SK-N-SH (cell line): ENCODE results near the gene RAMP1. TPM values are rescaled to one million over a fixed set of nuclear protein-coding genes. Genes with fewer than 3 reads are reported as not detected.

ENCODE experiments used
- CTCF ChIA-PET: fragments of 300-600, 350-600 bp; formaldehyde crosslinking; extraction: SDS; loops from one replicate; lab custom pipeline; 2021; lab: Yijun Ruan, JAX
- POLR2A ChIA-PET: fragments of 350-600 bp; sonication (Branson Sonifier 250); formaldehyde crosslinking; extraction: SDS; loops from one replicate; lab custom pipeline; 2020; ENCODE audit warnings: antibody characterized with exemption, inconsistent platforms; lab: Yijun Ruan, JAX
- DNase-seq: peaks from one replicate; pipeline ENCODE4 v3.0.0; 2012
- H2AFZ ChIP-seq: fragments of 200-600 bp; sonication (generic); 2 replicates; pipeline ENCODE4 v1.8.1; 2016; ENCODE audit warnings: antibody characterized with exemption, mild to moderate bottlenecking, low read depth
- H3F3A ChIP-seq: fragments of 200-600 bp; sonication (generic); replicated peaks from 2 replicates; pipeline ENCODE3; 2016; ENCODE audit warnings: antibody characterized with exemption, mild to moderate bottlenecking; ENCODE audit not compliant: insufficient read depth
- H3K27ac ChIP-seq, 2 experiments: fragments of 200-500 bp in 1 of 2; fragments of 200-600 bp in 1 of 2; sonication (Bioruptor generic) in 1 of 2; sonication (generic), shearing (Covaris generic) in 1 of 2; 2 replicates each; pipeline versions ENCODE4 v1.5.1 to v1.6.1; 2014 to 2016; ENCODE audit warnings: low read depth in 2 of 2, inconsistent platforms in 1 of 2, low read length in 1 of 2, mild to moderate bottlenecking in 1 of 2, mixed read lengths in 1 of 2
- H3K27me3 ChIP-seq: fragments of 200-600 bp; sonication (generic), shearing (Covaris generic); 2 replicates; pipeline ENCODE4 v1.6.1; 2016; ENCODE audit warnings: mixed run types; ENCODE audit not compliant: insufficient read depth
- H3K36me3 ChIP-seq, 2 experiments: fragments of 200-500 bp in 1 of 2; fragments of 200-600 bp in 1 of 2; sonication (Bioruptor generic) in 1 of 2; sonication (generic) in 1 of 2; replicated peaks in 1 of 2; 2 replicates each; pipeline versions ENCODE3 to v1.5.1; 2014 to 2016; ENCODE audit warnings: low read length in 1 of 2, mild to moderate bottlenecking in 1 of 2; ENCODE audit not compliant: insufficient read depth in 2 of 2, control insufficient read depth in 1 of 2
- H3K4me1 ChIP-seq, 2 experiments: fragments of 200-500 bp in 1 of 2; fragments of 200-600 bp in 1 of 2; sonication (Bioruptor generic) in 1 of 2; sonication (generic), shearing (Covaris generic) in 1 of 2; 2 replicates each; pipeline versions ENCODE4 v1.5.1 to v1.6.1; 2014 to 2016; ENCODE audit warnings: low read depth in 1 of 2, low read length in 1 of 2, mixed run types in 1 of 2; ENCODE audit not compliant: insufficient read depth in 2 of 2, control insufficient read depth in 1 of 2
- H3K4me2 ChIP-seq: fragments of 200-600 bp; sonication (generic), shearing (Covaris generic); 2 replicates; pipeline ENCODE4 v1.6.1; 2017; ENCODE audit warnings: mixed run types
- H3K4me3 ChIP-seq, 2 experiments: fragments of 200-500 bp in 1 of 2; fragments of 200-600 bp in 1 of 2; sonication (Bioruptor generic) in 1 of 2; sonication (generic), shearing (Covaris generic) in 1 of 2; 2 replicates each; pipeline versions ENCODE4 v1.5.1 to v1.8.1; 2014 to 2016; ENCODE audit warnings: low read depth in 2 of 2, inconsistent platforms in 1 of 2, low read length in 1 of 2, mild to moderate bottlenecking in 1 of 2, mixed read lengths in 1 of 2, moderate library complexity in 1 of 2
- H3K79me2 ChIP-seq: fragments of 200-600 bp; sonication (generic); 2 replicates; pipeline ENCODE4 v1.8.1; 2017; ENCODE audit warnings: mild to moderate bottlenecking; ENCODE audit not compliant: insufficient read depth
- H3K9ac ChIP-seq: fragments of 200-600 bp; sonication (generic); 2 replicates; pipeline ENCODE4 v1.6.1; 2017; ENCODE audit warnings: mixed run types
- H3K9me2 ChIP-seq: fragments of 200-600 bp; sonication (generic); 2 replicates; pipeline ENCODE4 v1.6.1; 2017; ENCODE audit warnings: mixed run types
- H3K9me3 ChIP-seq: fragments of 200-600 bp; sonication (generic); 2 replicates; pipeline ENCODE4 v1.6.1; 2017; ENCODE audit warnings: mixed run types, mild to moderate bottlenecking, moderate library complexity
- H4K20me1 ChIP-seq: fragments of 200-600 bp; sonication (generic); 2 replicates; pipeline ENCODE4 v1.6.1; 2017; ENCODE audit warnings: mild to moderate bottlenecking, mixed run types; ENCODE audit not compliant: insufficient read depth
- ELF1 ChIP-seq: IDR thresholded peaks from 2 replicates; pipeline ENCODE4 v1.4.0; 2012
- EZH2phosphoT487 ChIP-seq: fragments of 200-600 bp; sonication (generic); IDR thresholded peaks from 2 replicates; pipeline ENCODE4 v1.6.1; 2017; ENCODE audit warnings: low read depth, mixed run types, mild to moderate bottlenecking, antibody characterized with exemption, moderate library complexity, borderline replicate concordance
- FOSL2 ChIP-seq: IDR thresholded peaks from 2 replicates; pipeline ENCODE4 v1.4.0; 2012; ENCODE audit warnings: low read depth, mild to moderate bottlenecking, moderate library complexity, borderline replicate concordance
- FOXJ3 ChIP-seq: sonication (generic); formaldehyde crosslinking; IDR thresholded peaks from 2 replicates; pipeline ENCODE4 v1.5.1; 2020; ENCODE audit warnings: mild to moderate bottlenecking, missing genetic modification reagents
- GABPA ChIP-seq: IDR thresholded peaks from 2 replicates; pipeline ENCODE4 v1.4.0; 2012; ENCODE audit warnings: low read depth, mild to moderate bottlenecking
- JUND ChIP-seq: IDR thresholded peaks from 2 replicates; pipeline ENCODE4 v1.4.0; 2012
- MAX ChIP-seq: IDR thresholded peaks from 2 replicates; pipeline ENCODE4 v1.4.0; 2012; ENCODE audit warnings: low read depth
- MEF2A ChIP-seq: IDR thresholded peaks from 2 replicates; pipeline ENCODE4 v1.4.0; 2012; ENCODE audit warnings: low read depth, borderline replicate concordance
- RCOR1 ChIP-seq: fragments of 150-350 bp; IDR thresholded peaks from 2 replicates; pipeline ENCODE4 v1.6.1; 2017; ENCODE audit warnings: antibody characterized with exemption, low read length
- RXRA ChIP-seq: IDR thresholded peaks from 2 replicates; pipeline ENCODE4 v1.4.0; 2012; ENCODE audit warnings: low read depth, mild to moderate bottlenecking, borderline replicate concordance
- TCF12 ChIP-seq: IDR thresholded peaks from 2 replicates; pipeline ENCODE4 v1.4.0; 2012
- TEAD4 ChIP-seq: IDR thresholded peaks from 2 replicates; pipeline ENCODE4 v1.4.0; 2012; ENCODE audit warnings: mild to moderate bottlenecking, borderline replicate concordance; ENCODE audit not compliant: insufficient read depth
- YY1 ChIP-seq: IDR thresholded peaks from 2 replicates; pipeline ENCODE4 v1.4.0; 2012; ENCODE audit warnings: low read depth, mild to moderate bottlenecking
- WGBS: methylation state at CpG from one replicate; pipeline ENCODE4 v1.1.6; 2017; ENCODE audit warnings: low lambda C conversion rate; 5-methylcytosine and 5-hydroxymethylcytosine counted together
- polyA plus RNA-seq, 3 experiments: library from polyadenylated mRNA; depleted of rRNA; stranded (reverse); fragments of >200 nt; gene quantifications; 2 replicates each; pipeline ENCODE4 v1.2.3, GENCODE V29; 2012
- TF ChIP-seq, protein P1 (sequence below): fragments of 150-350 bp; IDR thresholded peaks from 2 replicates; pipeline ENCODE4 v1.6.1; 2017; ENCODE audit warnings: antibody characterized with exemption, low read length, low read depth, borderline replicate concordance

Gene RAMP1
- polyA plus RNA-seq, 1 of the 3 experiments (the other 2 are of a cell fraction) = 27.9 TPM

DNA sequence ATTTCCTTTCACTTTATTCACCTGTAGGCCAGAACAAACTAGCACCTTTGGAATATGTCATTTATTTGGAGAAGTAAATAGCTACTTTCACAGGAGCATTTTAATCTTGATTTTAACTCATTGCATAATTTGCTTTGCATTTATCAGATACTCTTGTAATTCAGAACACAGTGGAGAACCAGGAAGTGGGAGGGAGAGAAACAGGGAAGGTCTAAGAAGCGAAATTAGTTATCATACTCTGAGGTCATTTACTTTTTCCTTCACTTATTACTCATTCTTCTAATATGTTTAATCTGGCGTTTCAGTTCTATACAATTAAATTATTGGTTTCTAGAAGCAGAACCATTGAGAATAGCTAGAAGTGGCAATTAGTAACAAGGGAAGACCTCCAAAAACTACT is 40.2 kb upstream of the RAMP1 start:
- no peak overlapping the region for H3K4me3 ChIP-seq
- H3K4me2 ChIP-seq = no peak overlapping the region
- DNase-seq = no peak
- ChIA-PET POLR2A (no interaction called here), CTCF (interaction anchor here (1.0 to 1.8 kb wide), 9 partner anchors 8 to 262 kb away, joined by 3 to 6 read pairs (median 4); no protein-coding TSS in a partner anchor)
- 0 out of 2 replicates have a peak, but pooled peaks cover 5% of the 10 kb centered on the region for H3K9me2 ChIP-seq
- H3K9me3 ChIP-seq = no peaks in the 10 kb centered on the region
- peaks cover 17% of the 10 kb centered on the region for H3F3A ChIP-seq
- no peaks in the 10 kb centered on the region for H3K36me3 ChIP-seq
- H2AFZ ChIP-seq = peak overlapping the region; percentile 69
- no peaks in the 10 kb centered on the region for H4K20me1 ChIP-seq
- H3K79me2 ChIP-seq = no peaks in the 10 kb centered on the region
- H3K9ac ChIP-seq = no peak overlapping the region
- TF ChIP-seq YY1 (no peak), MEF2A (no peak), ELF1 (peak; percentile 34; the same call in 1 of the 2 replicates), MAX (no peak), FOSL2 (no peak), GABPA (no peak)
- TF ChIP-seq, protein P1, sequence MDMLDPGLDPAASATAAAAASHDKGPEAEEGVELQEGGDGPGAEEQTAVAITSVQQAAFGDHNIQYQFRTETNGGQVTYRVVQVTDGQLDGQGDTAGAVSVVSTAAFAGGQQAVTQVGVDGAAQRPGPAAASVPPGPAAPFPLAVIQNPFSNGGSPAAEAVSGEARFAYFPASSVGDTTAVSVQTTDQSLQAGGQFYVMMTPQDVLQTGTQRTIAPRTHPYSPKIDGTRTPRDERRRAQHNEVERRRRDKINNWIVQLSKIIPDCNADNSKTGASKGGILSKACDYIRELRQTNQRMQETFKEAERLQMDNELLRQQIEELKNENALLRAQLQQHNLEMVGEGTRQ = no peak
- no peaks in the 10 kb centered on the region for H3K27me3 ChIP-seq
- 29% methylated on average over 2 of the region's 2 CpGs for WGBS
- H3K4me1 ChIP-seq = peaks cover 10 to 15% of the 10 kb centered on the region in 2 experiments; a peak in 3 of 4 replicates
- H3K27ac ChIP-seq = no peak overlapping the region

- 92% methylated on average over 2 of the region's 2 CpGs for WGBS
- ChIA-PET POLR2A (no interaction called here), CTCF (interaction anchor here (1.2 kb wide), 1 partner anchor 46 kb away, joined by 3 read pairs; no protein-coding TSS in a partner anchor)
- H4K20me1 ChIP-seq = no peaks in the 10 kb centered on the region
- no peak overlapping the region for H3K9ac ChIP-seq
- H3K27ac ChIP-seq = no peak overlapping the region
- H3K9me2 ChIP-seq = 0 out of 2 replicates have a peak, but pooled peaks cover 5% of the 10 kb centered on the region
- no peaks in the 10 kb centered on the region for H3K9me3 ChIP-seq
- H3F3A ChIP-seq = peaks cover 17% of the 10 kb centered on the region
- TF ChIP-seq RXRA (no peak), RCOR1 (no peak), FOSL2 (no peak), FOXJ3 (CRISPR knock-in tag) (no peak), TEAD4 (no peak), EZH2phosphoT487 (no peak), JUND (no peak), TCF12 (no peak)
- TF ChIP-seq, protein P1 = no peak
- no peaks in the 10 kb centered on the region for H3K36me3 ChIP-seq
- H2AFZ ChIP-seq = no peak overlapping the region; the same call in 1 of the 2 replicates
- H3K4me3 ChIP-seq = no peak overlapping the region
- no peak overlapping the region for H3K4me2 ChIP-seq
- no peak for DNase-seq
- no peaks in the 10 kb centered on the region for H3K79me2 ChIP-seq
- peaks cover 10 to 15% of the 10 kb centered on the region in 2 experiments; a peak in 3 of 4 replicates for H3K4me1 ChIP-seq
- H3K27me3 ChIP-seq = no peaks in the 10 kb centered on the region
Observed at GRCh38 chr2:237820421-237820820, 39.0 kb upstream of the RAMP1 start.
